HG03342 (cell line): ENCODE measurements around the gene ANG.
"Not testable (repeated sequence)": the region's sequence is repeated elsewhere in the genome, so short reads cannot be mapped to it uniquely, and the experiment has no call there.

Experiments
- ATAC-seq: cut with Tn5 transposase; IDR thresholded peaks from one replicate; pipeline ENCODE4 v1.9.1; 2021; ENCODE audit warnings: mild to moderate bottlenecking, moderate library complexity; ENCODE audit not compliant: unreplicated experiment

Gene ANG

DNA sequence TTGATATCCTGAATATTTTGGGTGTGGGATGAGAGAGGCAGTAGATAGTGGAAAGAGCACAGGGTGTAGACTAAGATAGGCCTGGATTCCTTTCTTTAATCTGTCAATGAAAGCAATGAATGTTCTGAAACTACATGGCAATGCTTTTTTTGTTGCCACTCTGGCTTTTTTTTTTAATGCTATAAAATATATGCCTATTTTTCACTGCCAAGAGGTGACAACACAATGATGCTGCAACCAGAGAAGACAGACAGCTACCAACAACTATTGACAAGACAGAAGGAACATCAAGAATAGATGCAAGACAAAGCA, 9.4 kb downstream of the ANG start:
- ATAC-seq, result no peak

DNA sequence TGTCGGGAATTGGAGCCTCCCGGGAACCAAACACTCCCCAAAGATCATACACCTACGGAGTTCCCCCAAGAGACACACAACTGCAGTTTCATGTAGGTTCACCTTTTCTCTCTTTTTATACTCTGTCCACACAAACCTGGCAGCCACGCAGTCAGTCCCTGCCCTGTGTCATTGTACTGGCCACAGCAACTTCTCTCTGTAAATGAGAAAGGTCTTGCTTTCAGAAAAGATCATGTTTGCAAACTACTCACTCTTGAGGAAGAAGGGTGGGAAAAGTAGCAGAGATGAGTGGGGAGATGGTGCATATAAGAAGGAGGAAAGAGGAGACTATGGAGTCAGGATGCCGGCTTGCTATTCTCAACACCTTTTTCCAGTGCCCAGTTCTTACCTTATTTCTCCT, 10.4 kb downstream of the ANG start:
- no peak for ATAC-seq

DNA sequence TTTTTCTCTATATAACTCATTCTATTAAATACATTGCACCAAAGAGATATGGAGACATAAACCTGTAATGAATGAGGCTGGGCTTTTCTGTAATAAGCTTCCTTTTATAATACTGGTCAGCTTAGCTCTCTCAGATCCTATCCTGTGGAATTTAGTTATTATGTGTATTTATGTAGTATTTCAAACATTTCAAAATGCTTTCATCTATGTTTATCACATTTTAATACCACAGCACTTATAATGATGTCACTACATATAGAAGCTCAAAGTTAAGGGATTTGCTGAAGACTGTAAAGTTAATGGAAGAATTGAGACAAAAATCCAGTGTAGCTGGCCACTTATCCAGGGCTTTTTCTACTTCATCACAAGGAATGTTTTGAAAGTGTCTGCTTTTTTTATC, 11.4 kb downstream of the ANG start:
- no peak for ATAC-seq

DNA sequence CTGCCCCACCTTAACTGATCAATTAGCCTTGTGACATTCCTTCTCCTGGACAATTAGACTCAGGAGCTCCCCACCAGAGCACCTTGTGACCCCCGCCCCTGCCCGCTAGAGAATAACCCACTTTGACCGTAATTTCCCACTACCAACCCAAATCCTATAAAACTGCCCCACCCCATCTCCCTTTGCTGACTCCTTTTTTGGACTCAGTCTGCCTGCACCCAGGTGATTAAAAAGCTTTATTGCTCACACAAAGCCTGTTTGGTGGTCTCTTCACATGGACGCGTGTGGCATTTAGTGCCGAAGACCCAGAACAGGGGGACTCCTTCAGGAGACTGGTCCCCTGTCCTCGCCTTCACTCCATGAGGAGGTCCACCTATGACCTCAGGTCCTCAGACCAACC, 12.4 kb downstream of the ANG start:
- not testable (repeated sequence) for ATAC-seq

DNA sequence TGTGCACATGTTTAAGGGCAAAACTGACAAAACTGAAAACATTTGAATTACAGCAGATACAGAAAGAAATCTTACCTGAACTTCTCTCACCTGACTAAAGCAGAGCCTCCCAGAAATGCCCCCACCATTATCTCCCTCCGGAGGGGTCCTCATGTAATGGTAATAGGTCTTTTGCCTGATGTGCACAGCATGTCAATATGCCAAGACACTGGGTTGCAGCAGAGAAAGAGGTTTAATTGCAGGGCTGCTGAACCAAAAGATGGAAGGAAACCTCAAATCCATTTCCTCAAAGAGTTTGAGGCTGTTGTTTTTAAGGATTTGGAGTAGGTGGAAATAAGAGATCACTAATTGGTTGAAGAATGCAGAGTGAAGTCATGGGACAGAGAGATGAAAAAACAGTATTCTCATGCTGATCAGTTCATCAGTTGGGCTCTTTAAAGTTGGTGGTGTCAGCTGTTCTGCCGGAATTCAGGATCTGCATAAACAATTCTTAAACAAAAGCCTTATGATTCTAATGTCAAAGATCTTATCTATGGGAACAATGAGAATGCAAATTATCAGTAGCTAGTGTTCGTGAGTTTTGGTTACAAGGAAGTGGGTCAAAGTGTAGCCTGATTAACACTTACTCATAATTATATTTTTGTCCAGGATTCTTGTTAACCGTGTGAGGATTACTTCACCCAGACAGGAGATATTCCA, 18.2 kb downstream of the ANG start:
- no peak for ATAC-seq

DNA sequence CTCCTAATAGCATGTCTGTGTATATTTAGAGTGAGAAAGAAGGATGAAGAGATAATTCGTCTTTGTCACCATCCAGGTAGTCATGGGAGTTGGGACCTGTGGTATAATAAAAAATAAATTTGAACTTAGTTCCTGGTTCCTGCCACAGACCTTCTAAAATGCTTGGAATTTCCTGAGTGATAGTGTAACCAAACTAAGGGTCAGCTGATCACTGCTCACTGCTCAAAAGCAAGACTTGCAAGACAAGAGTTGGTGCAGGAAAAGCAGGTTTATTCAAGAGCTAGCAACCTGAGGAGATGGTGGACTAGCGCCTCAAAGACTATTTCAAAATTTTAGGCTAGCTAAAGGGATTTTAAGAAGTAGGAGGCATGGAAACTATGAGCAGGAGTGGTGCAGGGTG, 19.1 kb downstream of the ANG start:
- ATAC-seq, result no peak

DNA sequence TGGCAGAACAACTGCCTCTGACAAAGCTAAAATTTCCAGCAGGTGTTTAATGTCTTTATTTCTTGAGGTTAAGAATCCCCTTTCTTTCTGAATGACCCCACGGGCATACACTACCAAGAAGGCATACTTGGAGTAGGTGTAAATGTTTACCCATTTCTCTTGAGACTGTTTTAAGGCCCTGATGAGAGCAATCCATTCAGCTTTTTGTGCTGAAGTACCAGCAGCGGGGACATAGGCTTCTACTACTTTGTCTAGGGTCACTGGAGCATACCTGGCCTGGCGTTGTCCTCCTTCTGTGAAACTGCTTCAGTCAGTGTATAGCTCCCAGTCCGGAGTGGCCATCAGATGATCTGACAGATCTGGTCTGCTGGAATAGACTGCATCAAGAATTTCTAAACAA, 22.7 kb downstream of the ANG start:
- ATAC-seq, result no peak

DNA sequence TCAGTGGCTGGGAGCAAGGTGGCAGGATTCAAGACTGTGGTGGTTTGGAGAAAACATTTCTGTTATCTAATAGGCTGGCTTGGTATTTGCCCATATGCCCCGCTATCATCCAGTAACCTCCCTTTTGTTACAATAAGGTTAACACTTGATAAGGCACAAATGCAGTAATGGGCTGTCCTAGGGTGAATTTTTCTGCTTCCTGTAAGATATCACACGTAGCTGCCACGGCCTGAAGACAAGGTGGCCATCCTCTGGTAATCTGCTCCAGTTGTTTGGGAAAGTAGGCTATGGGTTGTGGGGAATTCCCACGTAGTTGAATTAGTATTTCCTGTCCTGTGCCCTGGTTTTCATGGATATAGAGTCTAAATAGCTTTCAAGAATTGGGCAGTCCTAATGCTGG, 23.1 kb downstream of the ANG start:
- no peak for ATAC-seq

DNA sequence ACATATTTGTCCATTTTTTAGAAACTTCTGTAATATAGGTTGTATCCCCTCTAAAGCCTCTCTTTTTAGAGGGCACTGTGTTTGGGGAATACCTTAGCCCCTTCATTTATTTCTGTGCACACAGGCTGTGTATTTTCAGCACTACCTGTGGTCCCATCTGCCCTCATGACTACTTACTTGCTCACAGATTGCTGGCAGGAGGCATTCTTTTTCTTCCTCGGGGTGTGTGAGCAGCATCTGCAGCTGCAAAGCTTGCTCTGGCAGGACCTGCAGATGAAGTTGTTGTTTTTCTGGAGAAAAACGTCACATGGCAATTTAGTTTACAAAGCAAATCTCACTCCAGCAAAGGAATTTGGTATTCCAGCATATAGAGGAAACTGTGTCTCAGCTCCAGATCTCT, 24.3 kb downstream of the ANG start:
- no peak for ATAC-seq

DNA sequence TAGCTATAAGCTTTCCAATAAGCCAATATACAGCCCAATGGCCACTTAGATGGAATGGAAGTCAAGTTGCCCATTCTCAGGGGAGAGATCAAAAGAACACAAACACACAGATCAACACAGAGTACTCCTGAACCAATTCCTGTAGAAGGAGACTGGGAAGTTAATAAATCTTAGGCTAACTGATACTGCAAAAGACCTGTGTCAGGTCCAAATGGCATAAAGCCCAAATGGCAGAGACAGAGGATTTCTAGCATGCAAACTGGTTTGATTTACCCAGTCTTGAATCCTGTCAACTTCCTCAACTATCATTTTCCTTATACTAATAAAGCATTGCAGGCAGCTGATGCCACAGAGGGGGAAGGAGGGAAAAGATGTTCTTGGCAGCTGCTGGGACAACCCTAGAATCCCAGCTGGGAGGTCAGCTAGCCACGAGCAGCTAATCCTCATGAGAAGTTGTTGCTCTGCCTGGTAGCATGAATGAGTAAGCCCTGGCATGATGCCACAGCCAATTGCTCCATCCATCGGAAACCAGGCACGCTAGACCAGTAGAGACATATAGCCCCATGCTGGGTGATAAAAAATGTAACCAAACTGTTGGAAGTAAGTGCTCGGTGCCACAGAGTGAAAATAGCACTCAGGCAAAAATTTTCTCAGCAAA, 26.2 kb downstream of the ANG start:
- ATAC-seq, result no peak

DNA sequence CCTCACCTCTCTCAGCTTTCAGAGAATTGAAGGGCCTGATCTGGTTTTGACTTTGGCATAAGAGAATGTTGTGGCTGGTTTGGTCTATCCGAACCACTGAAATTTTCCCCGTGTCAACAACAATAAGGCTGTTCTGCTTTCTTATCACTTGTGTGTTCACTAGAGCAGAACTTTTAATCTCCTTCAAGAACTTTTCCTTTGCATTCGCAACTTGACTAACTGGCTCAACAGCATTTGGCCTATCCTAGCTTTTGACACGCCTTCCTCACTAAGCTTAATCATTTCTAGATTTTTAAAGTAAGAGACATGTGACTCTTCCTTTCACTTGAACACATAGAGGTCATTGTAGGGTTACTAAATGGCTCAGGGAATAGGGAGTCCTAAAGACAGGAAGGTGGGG, 31.2 kb downstream of the ANG start:
- ATAC-seq, result no peak

DNA sequence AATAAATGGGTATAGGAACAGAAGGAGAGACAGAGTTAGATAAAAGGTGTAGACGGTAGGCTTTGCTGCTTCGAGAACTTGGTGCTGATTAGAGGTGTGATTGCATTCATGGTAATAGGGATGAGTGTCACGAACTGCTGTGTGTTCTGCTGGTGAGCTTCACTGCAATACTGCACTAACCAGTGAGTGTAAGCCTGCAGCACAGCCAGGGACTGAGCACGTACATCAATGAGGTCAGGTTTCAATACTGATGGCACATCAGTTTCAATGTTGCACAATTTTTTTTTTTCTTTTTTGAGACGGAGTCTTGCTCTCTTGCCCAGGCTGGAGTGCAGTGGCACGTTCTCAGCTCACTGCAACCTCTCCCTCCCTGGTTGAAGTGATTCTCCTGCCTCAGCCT, 32.2 kb downstream of the ANG start:
- no peak for ATAC-seq

DNA sequence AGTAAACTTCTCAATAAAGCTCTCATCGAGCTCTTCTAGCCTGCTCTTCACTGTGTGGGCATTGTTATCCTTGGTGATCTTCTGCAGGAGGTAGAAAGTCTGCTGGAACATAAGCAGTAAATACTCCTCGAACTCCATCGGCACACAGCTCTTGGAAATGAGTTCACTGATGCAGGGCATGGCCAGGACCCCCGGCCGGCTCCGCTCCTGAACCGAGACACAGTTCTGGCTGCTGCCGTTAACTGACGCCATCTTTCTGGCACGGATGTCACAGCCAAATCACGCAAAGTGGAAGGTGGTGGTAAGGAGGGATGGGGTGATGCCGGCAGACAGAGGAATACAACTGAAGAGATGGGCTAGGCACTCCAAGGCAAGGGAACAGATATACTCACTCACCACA, 33.5 kb downstream of the ANG start:
- no peak for ATAC-seq

DNA sequence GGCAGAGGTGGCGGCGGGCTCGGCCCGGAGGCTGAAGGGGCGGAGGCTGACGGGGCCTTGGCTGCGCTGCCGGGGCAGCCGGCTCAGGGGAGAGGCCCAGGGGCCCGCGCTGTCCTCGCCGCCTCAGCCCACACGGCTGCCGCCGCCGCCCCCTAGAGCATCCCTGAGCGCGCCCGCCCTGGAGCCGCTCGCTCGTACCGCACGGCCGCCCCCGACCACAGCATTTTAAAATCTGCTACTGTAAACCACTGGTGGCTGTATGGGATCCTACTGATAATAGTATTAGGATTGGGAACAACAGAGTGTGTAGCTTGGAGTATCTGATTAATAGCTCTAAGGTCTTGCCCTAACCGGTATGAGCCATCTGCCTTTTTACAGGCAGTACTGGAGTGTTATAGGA, 34.9 kb downstream of the ANG start:
- no peak for ATAC-seq

DNA sequence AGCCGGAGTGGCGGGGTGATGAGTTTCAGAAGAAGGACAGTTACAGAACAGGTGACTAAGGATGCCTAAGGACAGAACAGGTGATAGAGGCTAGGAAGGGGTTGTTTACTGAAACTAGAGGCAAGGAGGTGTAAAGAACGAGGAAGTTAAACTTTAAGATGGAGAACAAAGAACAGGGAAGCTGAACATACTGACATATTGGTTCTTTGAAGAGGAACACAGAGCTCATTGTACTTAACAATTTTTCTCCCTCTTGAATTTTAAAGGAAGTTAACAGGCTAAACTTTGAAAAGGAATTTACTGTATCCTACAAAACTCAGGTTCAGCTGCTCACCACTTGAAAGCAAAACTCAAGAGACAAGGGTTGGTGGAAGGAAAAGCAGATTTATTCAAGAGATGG, 37.6 kb downstream of the ANG start:
- ATAC-seq, result not testable (repeated sequence)

DNA sequence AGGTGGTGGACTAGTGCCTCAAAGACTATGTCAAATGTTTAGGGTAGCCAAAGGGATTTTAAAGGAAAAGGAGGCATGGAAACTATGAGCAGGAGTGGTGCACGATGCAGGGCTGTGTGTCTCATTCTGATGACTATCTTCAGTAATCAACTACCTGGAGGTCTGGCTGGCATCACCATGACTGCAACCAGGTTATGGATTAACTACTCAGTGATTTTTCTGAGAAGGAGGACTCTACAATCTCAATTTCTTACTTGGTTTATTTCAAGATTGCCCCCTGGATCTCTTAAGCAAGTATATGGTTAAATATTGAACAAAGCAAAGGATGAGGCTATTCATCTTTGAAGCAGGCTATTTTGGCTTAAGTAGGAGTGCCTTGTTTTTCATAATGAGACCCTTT, 38.0 kb downstream of the ANG start:
- no peak for ATAC-seq

DNA sequence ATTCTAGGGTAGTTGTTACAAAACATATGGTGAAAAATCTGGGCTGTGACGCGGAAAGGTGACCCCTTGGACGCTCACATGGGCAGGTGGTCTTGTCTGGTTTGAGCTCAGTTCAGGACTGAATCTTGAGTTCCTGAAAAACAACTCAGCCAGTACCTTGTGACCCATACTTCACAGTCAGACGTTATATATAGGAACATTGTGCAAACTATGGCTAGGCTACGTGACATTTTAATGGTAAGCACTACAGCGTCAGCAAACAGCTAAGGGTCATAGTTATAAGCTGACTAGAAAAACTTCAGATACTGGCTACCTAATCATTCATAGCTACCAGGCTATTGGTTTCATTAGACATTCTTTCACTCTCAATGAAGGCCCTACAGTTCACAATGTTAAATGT, 42.3 kb downstream of the ANG start:
- no peak for ATAC-seq

DNA sequence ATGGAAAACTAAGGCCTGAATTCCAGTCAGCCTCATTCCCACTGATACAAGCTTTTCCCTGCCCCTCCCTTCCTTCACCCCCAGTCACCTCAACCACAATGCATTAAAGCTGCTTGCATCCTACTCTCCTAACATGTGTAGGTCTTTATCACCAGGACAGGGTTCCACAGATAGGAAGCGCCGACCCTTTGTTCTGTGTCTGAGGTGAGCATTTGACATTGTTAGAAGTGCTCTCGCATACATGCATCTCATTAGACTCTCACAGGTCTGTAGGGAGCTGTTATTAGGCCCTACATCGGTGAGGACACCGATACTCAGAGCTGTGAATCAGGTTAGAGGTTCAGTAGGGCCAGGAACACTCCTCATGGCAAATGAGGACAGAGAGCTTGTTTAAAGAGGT, 43.9 kb downstream of the ANG start:
- ATAC-seq, result no peak

DNA sequence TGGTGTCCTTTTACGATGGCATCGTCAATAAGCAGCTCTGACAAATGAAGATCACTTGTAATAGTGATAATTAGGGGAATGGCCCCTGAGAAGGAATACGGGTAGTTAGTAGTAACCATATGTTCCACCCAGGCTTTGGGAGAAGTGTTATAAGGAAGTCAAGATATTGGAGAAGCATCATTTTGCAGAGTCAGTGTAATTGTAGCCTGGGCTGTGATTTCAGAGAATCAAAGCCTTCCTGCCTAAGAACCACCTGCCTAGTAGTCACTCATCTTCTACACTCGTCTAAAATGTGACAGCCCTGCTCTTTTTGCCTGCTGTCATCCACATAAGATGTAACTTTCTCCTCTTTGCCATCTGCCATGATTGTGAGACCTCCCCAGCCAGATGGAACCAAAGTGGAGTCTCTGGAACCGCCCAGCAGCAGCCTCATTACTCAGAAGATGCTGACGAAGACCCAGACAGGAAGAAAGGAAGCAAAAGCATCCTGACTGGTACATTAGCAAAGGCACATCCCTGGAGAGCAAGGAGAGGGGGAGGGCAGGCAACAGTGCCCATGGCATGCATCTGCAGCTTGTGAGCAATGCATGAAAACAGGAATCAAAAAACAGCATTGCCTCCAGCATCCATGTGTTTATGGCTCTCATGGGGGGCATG, 44.5 kb downstream of the ANG start:
- no peak for ATAC-seq

DNA sequence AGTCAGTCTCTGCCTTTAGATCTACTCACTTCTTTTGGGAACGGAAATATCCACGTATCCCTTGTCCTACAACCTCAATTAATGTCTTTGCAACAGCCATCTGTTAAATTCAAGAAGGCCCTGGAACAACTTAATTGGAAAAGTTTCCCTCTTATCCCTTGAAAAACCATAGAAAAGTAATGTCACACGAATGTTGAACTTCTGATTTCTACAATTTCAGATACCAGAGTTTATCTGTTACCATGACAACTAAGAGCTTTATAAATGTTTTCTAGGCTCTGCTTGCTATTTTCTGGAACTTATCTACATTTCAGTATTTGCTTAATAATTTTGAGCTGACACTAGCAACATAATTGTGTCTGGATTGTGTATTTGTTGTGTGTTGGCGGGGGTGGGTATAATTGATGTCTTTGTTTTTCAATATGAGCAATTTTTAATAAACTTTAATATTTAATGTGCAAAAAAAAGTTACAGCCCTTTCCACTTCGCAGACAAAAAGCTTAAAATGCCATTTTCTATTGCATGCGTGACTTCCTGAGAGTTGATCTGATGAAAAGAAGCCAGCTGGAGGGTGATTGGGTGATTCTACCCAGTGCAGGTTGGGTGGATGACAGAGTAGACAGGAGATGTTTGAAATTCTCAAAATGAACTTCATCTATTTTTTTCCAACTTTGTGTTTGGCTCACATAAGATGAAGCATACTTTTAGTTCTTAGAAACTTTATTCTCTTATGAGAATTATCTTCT, 45.3 kb downstream of the ANG start:
- ATAC-seq, result no peak

DNA sequence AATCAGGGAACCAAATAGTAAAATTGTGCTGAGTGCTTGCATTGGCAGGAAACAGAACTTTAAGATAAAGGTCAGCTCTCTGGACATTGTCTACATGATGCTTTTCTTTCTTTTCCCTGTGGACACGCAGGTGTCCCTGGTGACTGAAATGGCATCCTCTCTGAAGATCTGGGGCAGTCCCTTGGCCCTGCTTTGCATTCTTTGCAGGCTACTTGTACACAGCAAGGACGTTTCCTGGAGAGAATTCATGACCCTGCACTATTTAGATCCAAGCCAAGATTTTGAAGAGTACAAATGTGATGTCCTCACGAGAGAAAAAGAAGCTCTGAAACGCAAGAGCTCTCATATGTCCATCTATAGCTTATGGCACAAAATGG, 45.9 kb downstream of the ANG start:
- ATAC-seq, result no peak

DNA sequence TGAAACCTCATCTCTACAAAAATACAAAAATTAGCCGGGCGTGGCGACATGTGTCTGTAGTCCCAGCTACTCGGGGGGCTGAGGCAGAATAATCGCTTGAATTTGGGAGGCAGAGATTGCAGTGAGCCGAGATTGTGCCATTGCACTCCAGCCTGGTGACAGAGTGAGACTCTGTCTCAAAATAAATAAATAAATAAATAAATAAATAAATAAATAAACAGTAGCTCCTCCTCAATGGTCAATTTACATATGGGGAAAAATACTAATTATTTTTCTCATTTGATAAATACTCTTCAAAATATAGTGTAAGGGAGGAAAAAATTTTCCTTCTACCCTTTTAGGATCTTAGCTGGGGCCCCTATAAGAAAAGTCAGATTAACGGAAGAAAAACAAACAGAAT, 49.7 kb downstream of the ANG start:
- not testable (repeated sequence) for ATAC-seq
